Measurements from ENCODE around the gene TAC3.
"Not testable (repeated sequence)": the region's sequence is repeated elsewhere in the genome, so short reads cannot be mapped to it uniquely, and the experiment has no call there.

DNA sequence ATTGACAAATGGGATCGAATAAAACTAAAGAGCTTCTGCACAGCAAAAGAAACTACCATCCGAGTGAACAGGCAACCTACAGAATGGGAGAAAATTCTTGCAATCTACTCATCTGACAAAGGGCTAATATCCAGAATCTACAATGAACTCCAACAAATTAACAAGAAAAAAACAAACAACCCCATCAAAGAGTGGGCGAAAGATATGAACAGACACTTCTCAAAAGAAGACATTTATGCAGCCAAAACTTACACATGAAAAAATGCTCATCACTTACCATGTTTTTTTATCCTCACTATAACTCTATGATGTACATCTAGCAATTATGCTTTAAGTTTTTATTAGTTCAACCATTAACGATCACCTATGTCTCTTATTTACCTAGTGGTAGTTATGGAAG lies 37.6 kb upstream of the TAC3 start:
- TF ChIP-seq, protein P1, sequence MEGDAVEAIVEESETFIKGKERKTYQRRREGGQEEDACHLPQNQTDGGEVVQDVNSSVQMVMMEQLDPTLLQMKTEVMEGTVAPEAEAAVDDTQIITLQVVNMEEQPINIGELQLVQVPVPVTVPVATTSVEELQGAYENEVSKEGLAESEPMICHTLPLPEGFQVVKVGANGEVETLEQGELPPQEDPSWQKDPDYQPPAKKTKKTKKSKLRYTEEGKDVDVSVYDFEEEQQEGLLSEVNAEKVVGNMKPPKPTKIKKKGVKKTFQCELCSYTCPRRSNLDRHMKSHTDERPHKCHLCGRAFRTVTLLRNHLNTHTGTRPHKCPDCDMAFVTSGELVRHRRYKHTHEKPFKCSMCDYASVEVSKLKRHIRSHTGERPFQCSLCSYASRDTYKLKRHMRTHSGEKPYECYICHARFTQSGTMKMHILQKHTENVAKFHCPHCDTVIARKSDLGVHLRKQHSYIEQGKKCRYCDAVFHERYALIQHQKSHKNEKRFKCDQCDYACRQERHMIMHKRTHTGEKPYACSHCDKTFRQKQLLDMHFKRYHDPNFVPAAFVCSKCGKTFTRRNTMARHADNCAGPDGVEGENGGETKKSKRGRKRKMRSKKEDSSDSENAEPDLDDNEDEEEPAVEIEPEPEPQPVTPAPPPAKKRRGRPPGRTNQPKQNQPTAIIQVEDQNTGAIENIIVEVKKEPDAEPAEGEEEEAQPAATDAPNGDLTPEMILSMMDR (IDR thresholded peaks at IDR 0.05), result not testable (repeated sequence)
- not testable (repeated sequence) for TF ChIP-seq POLR2A, POLR2AphosphoS5, EP300 (IDR thresholded peaks at IDR 0.05)

All from sigmoid colon (tissue), 4 donors.